NK-92 (cell line): ENCODE measurements around the gene FAH.

ENCODE experiments used
- DNase-seq: peaks from one replicate; lab custom pipeline; 2025; ENCODE audit not compliant: unreplicated experiment; lab: John Stamatoyannopoulos, UW

The FAH gene

GRCh38 chr15:80171787-80172186, 19.0 kb downstream of the FAH start:
- no peak for DNase-seq

- DNase-seq, result no peak
These were observed 19.6 kb downstream of the FAH start for GRCh38 chr15:80172401-80172800.

- no peak for DNase-seq
These were observed 20.4 kb downstream of the FAH start for GRCh38 chr15:80173022-80173759.

GRCh38 chr15:80174017-80174746, 21.4 kb downstream of the FAH start:
- no peak for DNase-seq

GRCh38 chr15:80175436-80175835, 22.6 kb downstream of the FAH start:
- DNase-seq, result no peak

- DNase-seq, result no peak
These were observed 23.6 kb downstream of the FAH start for GRCh38 chr15:80176443-80176842.

- DNase-seq, result no peak
These were observed 24.4 kb downstream of the FAH start for GRCh38 chr15:80177156-80177555.

GRCh38 chr15:80179025-80179759, 26.4 kb downstream of the FAH start:
- no peak for DNase-seq

- no peak for DNase-seq
These were observed 27.1 kb downstream of the FAH start for GRCh38 chr15:80179935-80180334.

- DNase-seq, result no peak
These were observed 27.7 kb downstream of the FAH start for GRCh38 chr15:80180468-80180867.

- DNase-seq, result no peak
These were observed 28.2 kb downstream of the FAH start for GRCh38 chr15:80180986-80181385.

- DNase-seq, result no peak
These were observed 29.9 kb downstream of the FAH start for GRCh38 chr15:80182611-80183261.

GRCh38 chr15:80183306-80183705, 30.5 kb downstream of the FAH start:
- no peak for DNase-seq

- DNase-seq, result no peak
These were observed 31.1 kb downstream of the FAH start for GRCh38 chr15:80183886-80184285.

- DNase-seq, result no peak
These were observed 31.8 kb downstream of the FAH start for GRCh38 chr15:80184554-80184953.

- DNase-seq, result no peak
These were observed 32.4 kb downstream of the FAH start for GRCh38 chr15:80185152-80185551.

- no peak for DNase-seq
These were observed 33.3 kb downstream of the FAH start for GRCh38 chr15:80186066-80186465.

- no peak for DNase-seq
These were observed 33.8 kb downstream of the FAH start for GRCh38 chr15:80186597-80186996.

GRCh38 chr15:80188251-80188650, 35.5 kb downstream of the FAH start:
- no peak for DNase-seq

- no peak for DNase-seq
These were observed 38.4 kb downstream of the FAH start for GRCh38 chr15:80191198-80191597.

GRCh38 chr15:80191897-80192595, 39.2 kb downstream of the FAH start:
- no peak for DNase-seq
